ENCODE measurements around the gene PRAMEF12.
"Not testable (repeated sequence)": the region's sequence is repeated elsewhere in the genome, so short reads cannot be mapped to it uniquely, and the experiment has no call there.

Gene PRAMEF12

GRCh38 chr1:12773438-12773837 is at the start of gene PRAMEF12:
PRAMEF12 (plus strand) TSS chr1:12773738; CDS start chr1:12774868, 1,130 bp downstream.
- Mint-ChIP-seq H3K4me1 (no peaks in the 10 kb centered on the region), H3K27me3 (peaks cover 46% of the 10 kb centered on the region), H3K36me3 (no peaks in the 10 kb centered on the region), H3K27ac (no peak within 1 kb of the TSS), H3K9me3 (no peaks in the 10 kb centered on the region), H3K4me3 (no peak within 1 kb of the TSS)
- ATAC-seq = no peak

- no peaks in the 10 kb centered on the region for H3K36me3 Mint-ChIP-seq
- peaks cover 19% of the 10 kb centered on the region for H3K9me3 Mint-ChIP-seq
- no peak for ATAC-seq
- H3K4me3 Mint-ChIP-seq = no peak overlapping the region
- no peaks in the 10 kb centered on the region for H3K4me1 Mint-ChIP-seq
- peaks cover 18% of the 10 kb centered on the region for H3K27me3 Mint-ChIP-seq
- H3K27ac Mint-ChIP-seq = no peak overlapping the region
Observed at GRCh38 chr1:12728391-12728790, 45.1 kb upstream of the PRAMEF12 start.

- H3K4me1 Mint-ChIP-seq = no peaks in the 10 kb centered on the region
- peaks cover 29% of the 10 kb centered on the region for H3K27me3 Mint-ChIP-seq
- H3K4me3 Mint-ChIP-seq = no peak overlapping the region
- peaks cover 22% of the 10 kb centered on the region for H3K9me3 Mint-ChIP-seq
- no peak overlapping the region for H3K27ac Mint-ChIP-seq
- no peaks in the 10 kb centered on the region for H3K36me3 Mint-ChIP-seq
- no peak for ATAC-seq
Observed at GRCh38 chr1:12730156-12730555, 43.4 kb upstream of the PRAMEF12 start.

GRCh38 chr1:12731084-12731483 is 42.5 kb upstream of the PRAMEF12 start:
- Mint-ChIP-seq H3K27me3 (peaks cover 36% of the 10 kb centered on the region), H3K9me3 (peaks cover 22% of the 10 kb centered on the region)
- not testable (repeated sequence) for H3K4me1 Mint-ChIP-seq, H3K36me3 Mint-ChIP-seq, H3K4me3 Mint-ChIP-seq, ATAC-seq, H3K27ac Mint-ChIP-seq

DNA sequence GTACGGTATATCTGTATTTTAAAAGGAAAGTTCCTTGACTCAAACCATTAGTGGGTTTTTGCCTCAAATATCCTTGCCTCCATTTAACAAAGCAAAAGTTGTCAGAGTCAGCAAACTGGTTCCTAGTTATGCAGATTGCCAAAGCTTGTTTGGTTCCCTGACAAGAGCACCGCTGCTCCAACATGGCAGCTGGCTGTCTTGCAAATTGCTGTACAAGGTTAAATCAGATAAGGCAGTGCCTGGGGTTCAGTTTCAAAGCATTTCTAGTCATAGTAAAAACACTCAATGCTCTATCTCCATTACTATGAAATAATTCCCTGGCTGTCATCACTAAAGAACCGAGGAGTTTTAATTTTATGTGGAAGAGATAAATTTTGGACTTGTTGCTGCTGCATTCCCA is 38.9 kb upstream of the PRAMEF12 start:
- H3K4me1 Mint-ChIP-seq = no peaks in the 10 kb centered on the region
- peaks cover 23% of the 10 kb centered on the region for H3K9me3 Mint-ChIP-seq
- H3K36me3 Mint-ChIP-seq = no peaks in the 10 kb centered on the region
- no peak overlapping the region for H3K27ac Mint-ChIP-seq
- no peak overlapping the region for H3K4me3 Mint-ChIP-seq
- no peak for ATAC-seq
- H3K27me3 Mint-ChIP-seq = peaks cover 61% of the 10 kb centered on the region

- ATAC-seq = no peak
- Mint-ChIP-seq H3K9me3 (peaks cover 6% of the 10 kb centered on the region), H3K27me3 (peaks cover 46% of the 10 kb centered on the region), H3K4me3 (no peak overlapping the region), H3K27ac (no peak overlapping the region), H3K4me1 (no peaks in the 10 kb centered on the region), H3K36me3 (no peaks in the 10 kb centered on the region)
Observed at GRCh38 chr1:12738934-12739333, 34.6 kb upstream of the PRAMEF12 start.

DNA sequence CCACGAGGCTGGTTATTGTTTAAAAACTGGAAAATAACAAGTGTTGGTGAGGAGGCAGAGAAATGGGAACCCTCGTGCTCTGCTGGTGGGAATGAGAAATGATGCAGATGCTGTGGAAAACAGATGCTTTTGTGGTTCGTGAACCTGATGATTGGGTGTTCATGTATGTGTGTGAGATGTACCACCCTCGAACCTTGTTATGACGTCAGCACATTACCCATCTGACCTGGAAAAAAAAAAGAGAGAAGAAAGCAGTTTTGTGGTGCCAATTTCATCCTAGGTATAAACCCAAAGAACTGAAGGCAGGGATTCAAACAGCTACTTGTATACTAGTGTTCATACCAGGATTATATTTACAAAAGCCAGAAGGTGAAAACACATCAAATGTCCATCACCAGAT is 33.9 kb upstream of the PRAMEF12 start:
- H3K27ac Mint-ChIP-seq = no peak overlapping the region
- no peak overlapping the region for H3K4me3 Mint-ChIP-seq
- H3K9me3 Mint-ChIP-seq = peaks cover 6% of the 10 kb centered on the region
- peaks cover 48% of the 10 kb centered on the region for H3K27me3 Mint-ChIP-seq
- ATAC-seq = no peak
- H3K36me3 Mint-ChIP-seq = no peaks in the 10 kb centered on the region
- H3K4me1 Mint-ChIP-seq = no peaks in the 10 kb centered on the region

DNA sequence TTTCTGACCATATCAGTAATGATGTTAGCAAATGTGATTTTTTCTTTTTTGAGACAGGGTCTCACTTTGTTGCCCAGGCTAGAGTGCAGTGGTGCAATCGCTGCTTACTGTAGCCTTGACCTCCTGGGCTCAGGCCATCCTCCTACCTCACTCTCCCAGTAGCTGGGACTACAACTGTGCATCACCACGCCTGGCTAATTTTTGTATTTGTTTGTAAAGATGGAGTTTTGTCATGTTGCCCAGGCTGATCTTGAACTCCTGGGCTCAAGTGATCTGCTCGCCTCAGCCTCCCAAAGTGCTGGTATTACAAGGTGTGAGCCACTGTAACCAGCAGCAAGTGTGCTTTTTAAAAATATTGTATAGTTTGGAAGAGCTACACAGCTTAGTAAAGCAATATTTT is 31.6 kb upstream of the PRAMEF12 start:
- H3K4me3 Mint-ChIP-seq = no peak overlapping the region
- H3K27me3 Mint-ChIP-seq = peaks cover 50% of the 10 kb centered on the region
- no peaks in the 10 kb centered on the region for H3K4me1 Mint-ChIP-seq
- ATAC-seq = no peak
- no peak overlapping the region for H3K27ac Mint-ChIP-seq
- H3K36me3 Mint-ChIP-seq = no peaks in the 10 kb centered on the region
- H3K9me3 Mint-ChIP-seq = peaks cover 7% of the 10 kb centered on the region

GRCh38 chr1:12745126-12745991 is 28.2 kb upstream of the PRAMEF12 start:
- Mint-ChIP-seq H3K36me3 (peaks cover 16% of the 10 kb centered on the region), H3K27me3 (peaks cover 33% of the 10 kb centered on the region), H3K9me3 (peaks cover 23% of the 10 kb centered on the region), H3K4me3 (no peak overlapping the region), H3K4me1 (no peaks in the 10 kb centered on the region), H3K27ac (no peak overlapping the region)
- no peak for ATAC-seq

- Mint-ChIP-seq H3K9me3 (peaks cover 26% of the 10 kb centered on the region), H3K27ac (no peak within 1 kb of the TSS), H3K4me3 (no peak within 1 kb of the TSS), H3K36me3 (peaks cover 16% of the 10 kb centered on the region), H3K27me3 (peaks cover 39% of the 10 kb centered on the region), H3K4me1 (no peaks in the 10 kb centered on the region)
- ATAC-seq = no peak
Observed at GRCh38 chr1:12745992-12746323, 27.6 kb upstream of the PRAMEF12 start, which contains the start of gene CFAP107. CFAP107 (plus strand) TSS chr1:12746200; CDS start chr1:12746431, 231 bp downstream.

DNA sequence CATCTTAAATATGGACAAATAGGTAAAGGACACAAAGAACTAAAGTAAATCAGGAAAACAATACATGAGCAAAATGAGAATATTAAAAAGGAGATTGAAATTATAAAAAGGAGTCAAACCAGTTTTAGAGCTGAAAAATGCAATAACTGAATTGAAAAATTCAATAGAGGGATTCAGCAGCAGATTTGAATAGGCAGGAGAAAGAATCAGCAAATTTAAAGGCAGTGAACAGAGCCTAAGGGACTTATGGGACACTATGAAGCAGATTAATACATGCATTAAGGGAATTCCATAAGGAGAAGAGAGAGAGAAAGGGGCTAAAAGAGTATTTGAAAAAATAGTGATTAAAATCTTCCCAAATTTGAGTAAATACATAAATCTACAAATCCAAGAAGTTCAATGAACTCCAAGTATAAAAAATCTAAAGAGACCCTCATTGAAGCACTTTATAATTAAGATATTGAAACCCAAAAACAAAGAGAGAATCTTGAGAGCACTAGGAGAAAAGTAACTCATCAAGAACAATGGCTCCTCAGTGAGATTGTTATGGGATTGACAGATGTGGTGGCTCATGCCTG is 24.7 kb upstream of the PRAMEF12 start:
- Mint-ChIP-seq H3K27ac (no peak overlapping the region), H3K27me3 (peaks cover 45% of the 10 kb centered on the region), H3K36me3 (peaks cover 16% of the 10 kb centered on the region), H3K4me1 (no peaks in the 10 kb centered on the region), H3K9me3 (peaks cover 26% of the 10 kb centered on the region), H3K4me3 (no peak overlapping the region)
- ATAC-seq = no peak

- no peak for ATAC-seq
- peaks cover 7% of the 10 kb centered on the region for H3K9me3 Mint-ChIP-seq
- H3K27ac Mint-ChIP-seq = no peak overlapping the region
- peaks cover 33% of the 10 kb centered on the region for H3K27me3 Mint-ChIP-seq
- H3K4me1 Mint-ChIP-seq = no peaks in the 10 kb centered on the region
- no peaks in the 10 kb centered on the region for H3K36me3 Mint-ChIP-seq
- no peak overlapping the region for H3K4me3 Mint-ChIP-seq
Observed at GRCh38 chr1:12754738-12755137, 18.8 kb upstream of the PRAMEF12 start.

DNA sequence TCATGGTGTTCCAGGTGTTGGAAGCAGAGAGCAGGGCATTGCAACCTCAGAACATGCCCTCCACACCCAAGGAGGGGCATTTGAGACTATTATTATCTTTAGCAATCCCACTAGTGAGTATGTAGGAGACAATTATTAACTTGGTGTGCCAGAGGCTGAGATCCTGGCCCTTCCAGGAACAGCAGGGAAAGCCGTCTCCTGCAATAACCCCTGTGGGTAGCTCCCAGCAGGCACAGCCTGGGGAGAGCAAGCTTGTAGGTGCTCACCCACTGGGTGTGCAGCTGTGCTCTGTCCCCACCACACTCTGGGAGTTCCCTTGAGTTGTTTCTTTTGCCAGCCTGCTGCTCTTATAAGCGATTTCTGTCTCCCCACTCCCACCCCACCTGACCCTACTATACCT is 17.3 kb upstream of the PRAMEF12 start:
- Mint-ChIP-seq H3K36me3 (no peaks in the 10 kb centered on the region), H3K4me1 (no peaks in the 10 kb centered on the region), H3K27ac (no peak overlapping the region), H3K9me3 (no peaks in the 10 kb centered on the region), H3K4me3 (no peak overlapping the region), H3K27me3 (peaks cover 17% of the 10 kb centered on the region)
- peak; percentile 14 for ATAC-seq

DNA sequence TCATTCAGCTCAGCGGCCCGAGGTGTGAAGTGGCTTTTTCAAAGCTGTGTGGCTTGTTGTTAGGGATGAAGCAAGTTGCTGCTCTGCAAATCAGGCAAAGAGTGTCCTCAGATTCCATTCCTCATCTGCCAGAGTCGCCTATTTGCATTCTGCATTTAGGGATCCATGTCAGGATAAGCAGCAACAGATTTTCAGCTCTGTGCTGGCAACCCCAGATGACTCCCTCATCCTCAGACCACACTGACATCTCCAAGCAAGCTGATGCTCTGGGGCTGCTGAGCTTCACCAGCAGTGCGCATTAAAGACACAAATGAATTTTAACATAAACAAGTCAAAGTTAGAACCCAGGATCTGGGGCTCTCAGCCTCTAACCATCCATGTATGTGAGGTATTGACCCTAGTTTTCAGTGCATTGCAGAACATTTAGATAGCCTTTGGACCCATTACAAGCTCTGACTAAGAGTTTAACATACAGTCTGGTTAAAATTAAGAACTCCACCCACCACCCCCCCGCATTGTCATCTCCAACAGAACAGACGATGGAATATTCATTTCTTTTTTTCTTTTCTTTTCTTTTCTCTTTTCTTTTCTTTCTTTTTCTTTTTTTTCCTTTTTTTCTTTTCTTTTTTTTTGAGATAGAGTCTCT is 16.6 kb upstream of the PRAMEF12 start:
- peaks cover 14% of the 10 kb centered on the region for H3K27me3 Mint-ChIP-seq
- no peaks in the 10 kb centered on the region for H3K36me3 Mint-ChIP-seq
- no peaks in the 10 kb centered on the region for H3K9me3 Mint-ChIP-seq
- no peak overlapping the region for H3K4me3 Mint-ChIP-seq
- no peak overlapping the region for H3K27ac Mint-ChIP-seq
- H3K4me1 Mint-ChIP-seq = no peaks in the 10 kb centered on the region
- ATAC-seq = no peak

DNA sequence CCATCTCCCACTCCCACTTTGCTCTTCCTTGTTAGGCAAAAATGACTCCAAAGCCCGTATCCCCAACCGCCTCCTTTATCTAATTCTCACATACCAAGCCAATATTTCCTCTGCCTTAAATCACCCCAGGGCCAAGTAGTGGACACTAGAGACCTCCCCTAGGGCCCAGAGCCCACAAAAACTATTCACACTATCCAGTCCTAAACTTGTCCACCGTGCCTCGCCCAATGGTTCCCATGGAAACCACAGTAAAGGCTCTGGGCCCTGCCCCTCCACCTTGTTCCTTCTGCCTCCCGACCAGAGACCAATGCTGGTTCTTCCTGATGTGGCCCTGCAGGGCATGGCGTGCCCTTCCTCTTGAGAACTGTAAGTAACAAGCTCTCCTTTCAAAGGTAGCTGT is 15.7 kb upstream of the PRAMEF12 start:
- no peak overlapping the region for H3K4me3 Mint-ChIP-seq
- H3K4me1 Mint-ChIP-seq = no peaks in the 10 kb centered on the region
- no peaks in the 10 kb centered on the region for H3K9me3 Mint-ChIP-seq
- H3K27ac Mint-ChIP-seq = no peak overlapping the region
- H3K36me3 Mint-ChIP-seq = no peaks in the 10 kb centered on the region
- no peak for ATAC-seq
- peaks cover 14% of the 10 kb centered on the region for H3K27me3 Mint-ChIP-seq
